ENCODE data around the gene MUC5AC. TPM values are rescaled to one million over a fixed set of nuclear protein-coding genes. Genes with fewer than 3 reads are reported as not detected.

MUC5AC gene
- total RNA-seq, 1 experiment from 2014 or later, result under 0.01 TPM

GRCh38 chr11:1167256-1167655, 9.5 kb downstream of the MUC5AC start:
- POLR2A ChIA-PET, result no interaction called here
- H3K4me1 Mint-ChIP-seq, result no peaks in the 10 kb centered on the region

GRCh38 chr11:1167751-1168231, 10.0 kb downstream of the MUC5AC start:
- DNase-seq (ENCODE audit: low spot score), result no peak
- Mint-ChIP-seq H3K4me3 (no peak overlapping the region), H3K27me3 (ENCODE audit: low read depth) (no peaks in the 10 kb centered on the region; the same call in 1 of the 2 replicates), H3K4me1 (no peaks in the 10 kb centered on the region), H3K9me3 (peaks cover 13% of the 10 kb centered on the region), H3K27ac (no peak overlapping the region), H3K36me3 (peaks cover 3% of the 10 kb centered on the region; the same call in 1 of the 2 replicates)
- ChIA-PET CTCF (no interaction called here), POLR2A (no interaction called here)
- no peak for ATAC-seq
- TF ChIP-seq IRF2 (CRISPR knock-in tag; IDR thresholded peaks at IDR 0.05; ENCODE audit: borderline replicate concordance, low read depth) (no peak), ATF3 (CRISPR knock-in tag; conservative IDR thresholded peaks at IDR 0.05) (no peak), TEAD4 (CRISPR knock-in tag; IDR thresholded peaks at IDR 0.05) (no peak), E2F4 (CRISPR knock-in tag; IDR thresholded peaks at IDR 0.05; ENCODE audit: borderline replicate concordance, low read depth) (no peak), MLX (CRISPR knock-in tag; IDR thresholded peaks at IDR 0.05) (no peak), CREB1 (CRISPR knock-in tag; IDR thresholded peaks at IDR 0.05) (no peak), MXD4 (CRISPR knock-in tag; IDR thresholded peaks at IDR 0.05; ENCODE audit: borderline replicate concordance) (no peak)

More at GRCh38 chr11:1167256-1167655, 9.5 kb downstream of the MUC5AC start:
- Mint-ChIP-seq H3K27ac (no peak overlapping the region), H3K27me3 (ENCODE audit: low read depth) (no peaks in the 10 kb centered on the region; the same call in 1 of the 2 replicates), H3K9me3 (peaks cover 13% of the 10 kb centered on the region), H3K36me3 (peaks cover 3% of the 10 kb centered on the region; the same call in 1 of the 2 replicates), H3K4me3 (no peak overlapping the region)
- TF ChIP-seq MYBL2 (CRISPR knock-in tag; IDR thresholded peaks at IDR 0.05), result no peak
- TF ChIP-seq PRRX2 (CRISPR knock-in tag; IDR thresholded peaks at IDR 0.05), result no peak
- TF ChIP-seq ATF1 (CRISPR knock-in tag; IDR thresholded peaks at IDR 0.05), result no peak
- DNase-seq (ENCODE audit: low spot score) (no peak), ATAC-seq (no peak)
- CTCF ChIA-PET, result no interaction called here

GRCh38 chr11:1168256-1168655, 10.5 kb downstream of the MUC5AC start:
- CTCF ChIA-PET, result no interaction called here

More at GRCh38 chr11:1168256-1168655, 10.5 kb downstream of the MUC5AC start:
- POLR2A ChIA-PET, result no interaction called here
- ATAC-seq, result no peak
- DNase-seq (ENCODE audit: low spot score), result no peak
- TF ChIP-seq ZNF138 (CRISPR knock-in tag; conservative IDR thresholded peaks at IDR 0.05) (no peak), GABPB1 (CRISPR knock-in tag; IDR thresholded peaks at IDR 0.05) (no peak), ZNF121 (CRISPR knock-in tag; IDR thresholded peaks at IDR 0.05) (no peak), MAX (CRISPR knock-in tag; IDR thresholded peaks at IDR 0.05) (no peak), JAZF1 (CRISPR knock-in tag; IDR thresholded peaks at IDR 0.05) (no peak), E2F1 (CRISPR knock-in tag; IDR thresholded peaks at IDR 0.05) (no peak), E2F4 (CRISPR knock-in tag; IDR thresholded peaks at IDR 0.05; ENCODE audit: borderline replicate concordance, low read depth) (no peak), CTCF (IDR thresholded peaks at IDR 0.05) (no peak), RORB (CRISPR knock-in tag; IDR thresholded peaks at IDR 0.05) (no peak), ZMAT4 (CRISPR knock-in tag; IDR thresholded peaks at IDR 0.05) (no peak), HMGXB4 (CRISPR knock-in tag; IDR thresholded peaks at IDR 0.05) (no peak)
- no peak overlapping the region for H3K27ac Mint-ChIP-seq
- H3K9me3 Mint-ChIP-seq, result peaks cover 13% of the 10 kb centered on the region
- peaks cover 3% of the 10 kb centered on the region; the same call in 1 of the 2 replicates for H3K36me3 Mint-ChIP-seq
- H3K4me3 Mint-ChIP-seq, result no peak overlapping the region
- H3K4me1 Mint-ChIP-seq, result no peaks in the 10 kb centered on the region
- no peaks in the 10 kb centered on the region for H3K27me3 Mint-ChIP-seq (ENCODE audit: low read depth)
